HPDE6-E6E7 (cell line): Measurements from ENCODE around the gene ZNF653.
A peak's percentile ranks its signal among the peaks of the same experiment; 100 is the strongest.
"Not testable (repeated sequence)": the region's sequence is repeated elsewhere in the genome, so short reads cannot be mapped to it uniquely, and the experiment has no call there.

ENCODE experiments used
- DNase-seq: peaks from one replicate; pipeline ENCODE4 v3.0.0; 2011; ENCODE audit warnings: missing footprints; ENCODE audit errors: extremely low spot score

The ZNF653 gene

GRCh38 chr19:11456659-11457058 lies 49.0 kb downstream of the ZNF653 start:
- no peak for DNase-seq

- DNase-seq, result not testable (repeated sequence)
Measured at GRCh38 chr19:11455233-11455554, 50.4 kb downstream of the ZNF653 start.

GRCh38 chr19:11453468-11454341 lies 51.9 kb downstream of the ZNF653 start:
- DNase-seq, result no peak

- no peak for DNase-seq
Measured at GRCh38 chr19:11452620-11453310, 52.9 kb downstream of the ZNF653 start.

GRCh38 chr19:11451871-11452619 lies 53.6 kb downstream of the ZNF653 start:
- DNase-seq, result no peak

GRCh38 chr19:11451327-11451870 lies 54.2 kb downstream of the ZNF653 start:
- no peak for DNase-seq

GRCh38 chr19:11450570-11451326 lies 54.9 kb downstream of the ZNF653 start:
- no peak for DNase-seq

- DNase-seq, result no peak
Measured at GRCh38 chr19:11448923-11449554, 56.6 kb downstream of the ZNF653 start.

- no peak for DNase-seq
Measured at GRCh38 chr19:11448410-11448809, 57.2 kb downstream of the ZNF653 start.

- DNase-seq, result no peak
Measured at GRCh38 chr19:11447347-11448262, 58.0 kb downstream of the ZNF653 start.

GRCh38 chr19:11446652-11447301 lies 58.9 kb downstream of the ZNF653 start:
- no peak for DNase-seq

GRCh38 chr19:11446271-11446651 lies 59.4 kb downstream of the ZNF653 start:
- DNase-seq, result no peak

- no peak for DNase-seq
Measured at GRCh38 chr19:11445141-11445540, 60.5 kb downstream of the ZNF653 start.

- DNase-seq, result peak; percentile 47
Measured at GRCh38 chr19:11444059-11444458, 61.6 kb downstream of the ZNF653 start.

GRCh38 chr19:11437955-11438354 lies 67.7 kb downstream of the ZNF653 start:
- DNase-seq, result no peak

- no peak for DNase-seq
Measured at GRCh38 chr19:11435833-11436313, 69.8 kb downstream of the ZNF653 start.

GRCh38 chr19:11435057-11435832 lies 70.4 kb downstream of the ZNF653 start, which contains the start of the genes ODAD3 and PRKCSH:
TSS of gene ODAD3 (minus strand) at chr19:11435121. CDS start at chr19:11435016, 105 bp downstream.
TSS of gene PRKCSH (plus strand) at chr19:11435635. CDS start at chr19:11436118, 483 bp downstream.
- peak; percentile 99 for DNase-seq

- DNase-seq, result no peak
Measured at GRCh38 chr19:11434703-11435056, 71.0 kb downstream of the ZNF653 start.
